ENCODE measurements around the gene B3GALT6.

The B3GALT6 gene

GRCh38 chr1:1262758-1263157, 30.7 kb downstream of the B3GALT6 start:
- DNase-seq (ENCODE audit: low read depth in 2 of 2): no peak

DNA sequence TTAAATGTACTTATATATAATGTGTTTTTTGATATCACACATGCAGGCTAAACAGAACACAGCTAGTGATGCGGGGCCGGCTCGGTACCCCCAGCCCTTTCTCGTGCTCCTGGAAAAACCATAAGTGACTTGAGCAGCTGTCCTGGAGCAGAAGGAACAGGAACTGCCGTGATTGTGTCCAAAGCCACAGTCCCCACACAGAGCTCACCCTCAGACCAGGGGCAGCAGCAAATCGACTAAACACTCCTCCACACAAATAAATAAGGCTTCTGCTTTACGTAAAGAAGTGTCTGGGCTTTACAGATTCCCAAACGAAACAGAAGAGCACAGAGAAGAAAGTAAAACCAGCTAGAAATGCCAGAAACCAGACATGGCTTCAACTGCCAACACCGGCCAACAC, 32.0 kb downstream of the B3GALT6 start:
- no peak for DNase-seq (ENCODE audit: low read depth in 2 of 2)

GRCh38 chr1:1264868-1265272, 32.8 kb downstream of the B3GALT6 start:
- no peak for DNase-seq (ENCODE audit: low read depth in 2 of 2)

DNA sequence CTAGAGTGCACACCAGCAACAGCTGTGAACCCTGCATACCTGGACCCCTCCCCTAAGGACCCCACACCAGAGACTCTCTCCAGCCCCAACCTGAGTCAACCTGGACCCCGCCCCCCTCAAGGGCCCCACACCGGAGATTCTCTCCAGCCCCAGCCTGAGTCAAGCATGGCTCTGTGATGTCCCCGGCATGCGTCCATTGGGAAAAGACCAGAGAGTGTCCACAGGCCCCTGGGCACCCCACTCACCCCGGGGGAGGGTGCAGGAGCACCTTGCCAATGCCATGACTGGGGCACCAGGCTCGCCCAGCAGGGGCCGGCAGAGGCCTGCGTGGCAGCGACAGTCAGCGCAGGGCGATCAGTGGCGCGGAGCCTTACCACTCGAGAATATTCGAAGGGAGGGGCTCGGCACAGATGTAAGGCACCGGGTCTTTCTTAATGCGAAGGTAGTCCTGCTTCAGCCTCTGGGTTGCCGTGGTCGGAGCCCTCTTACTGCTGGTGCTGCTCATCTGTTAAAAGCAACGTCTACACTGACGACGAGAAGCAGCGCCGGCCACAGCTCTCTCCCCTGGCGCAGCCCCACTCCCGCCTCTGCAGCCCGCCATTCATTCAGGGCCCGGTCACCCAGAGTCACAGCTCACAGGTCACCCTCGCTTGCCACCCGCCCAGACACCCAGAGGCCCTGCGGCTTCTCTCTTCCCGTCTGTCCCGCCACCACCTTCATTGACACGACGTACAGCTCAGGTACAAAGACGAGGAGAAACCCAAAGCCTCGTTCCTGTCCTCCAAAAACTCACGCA, 35.6 kb downstream of the B3GALT6 start:
- no peak for DNase-seq (ENCODE audit: low read depth in 2 of 2)

GRCh38 chr1:1268284-1268682, 36.2 kb downstream of the B3GALT6 start:
- DNase-seq (ENCODE audit: low read depth in 2 of 2): no peak

DNA sequence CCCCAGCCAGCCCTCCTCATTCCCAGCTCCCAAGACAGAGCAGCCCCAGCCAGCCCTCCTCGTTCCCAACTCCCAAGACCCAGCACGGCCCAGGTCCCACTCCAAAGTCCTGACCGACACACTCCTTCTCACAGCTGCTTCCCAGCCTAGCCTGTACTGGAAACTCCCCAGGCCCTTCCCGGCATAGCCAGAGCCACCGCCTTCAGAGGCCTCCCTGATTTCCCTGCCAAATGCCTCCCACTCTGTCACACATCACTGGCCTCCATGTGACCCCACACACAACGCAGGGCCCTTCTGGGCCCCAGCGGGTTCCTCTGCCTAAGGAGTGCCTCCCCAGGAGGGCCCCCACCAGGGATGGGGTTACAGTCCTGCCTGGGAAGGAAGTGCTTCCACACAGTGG, 38.8 kb downstream of the B3GALT6 start:
- DNase-seq (ENCODE audit: low read depth in 2 of 2): no peak

- DNase-seq (ENCODE audit: low read depth in 2 of 2): no peak
Measured at GRCh38 chr1:1272341-1273208, 40.5 kb downstream of the B3GALT6 start.

- no peak for DNase-seq (ENCODE audit: low read depth in 2 of 2)
Measured at GRCh38 chr1:1273209-1273511, 41.1 kb downstream of the B3GALT6 start.

GRCh38 chr1:1273512-1274298, 41.7 kb downstream of the B3GALT6 start, which contains the start of gene UBE2J2:
UBE2J2 (minus strand) TSS chr1:1273854; CDS start chr1:1267992, 5,862 bp downstream.
- DNase-seq (ENCODE audit: low read depth in 2 of 2): peak; percentile 86 to 87

DNA sequence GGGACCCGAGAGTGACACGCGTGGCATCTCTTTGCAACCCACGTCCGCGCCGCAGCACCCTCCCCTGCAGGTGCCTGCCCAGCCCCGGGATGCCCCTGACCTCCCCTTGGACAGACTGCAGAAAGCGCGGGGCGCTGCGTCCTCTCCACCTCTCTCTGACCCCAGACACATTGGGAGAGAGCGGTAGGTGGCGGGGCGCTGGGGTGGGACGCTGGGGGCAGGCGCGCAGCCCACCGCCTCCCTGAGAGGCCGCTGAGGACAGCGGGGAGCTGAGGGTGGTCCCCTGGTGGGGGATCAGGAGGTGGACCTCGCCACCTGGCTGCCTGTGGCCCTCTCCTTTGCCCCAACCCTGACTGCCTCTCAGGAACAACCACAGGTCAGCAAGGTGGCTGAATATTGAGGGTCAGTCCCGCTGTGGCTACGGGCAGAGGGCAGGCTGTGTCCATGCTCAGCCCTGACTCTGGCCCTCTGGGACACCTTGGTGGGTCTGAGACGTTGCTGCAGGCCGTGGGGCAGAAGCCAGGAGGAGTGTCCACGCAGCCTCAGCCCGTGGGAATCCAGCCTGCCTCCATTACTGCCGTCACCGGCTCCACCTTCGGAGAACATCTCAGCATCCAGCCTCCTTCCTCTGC, 42.4 kb downstream of the B3GALT6 start:
- DNase-seq (ENCODE audit: low read depth in 2 of 2): no peak

DNA sequence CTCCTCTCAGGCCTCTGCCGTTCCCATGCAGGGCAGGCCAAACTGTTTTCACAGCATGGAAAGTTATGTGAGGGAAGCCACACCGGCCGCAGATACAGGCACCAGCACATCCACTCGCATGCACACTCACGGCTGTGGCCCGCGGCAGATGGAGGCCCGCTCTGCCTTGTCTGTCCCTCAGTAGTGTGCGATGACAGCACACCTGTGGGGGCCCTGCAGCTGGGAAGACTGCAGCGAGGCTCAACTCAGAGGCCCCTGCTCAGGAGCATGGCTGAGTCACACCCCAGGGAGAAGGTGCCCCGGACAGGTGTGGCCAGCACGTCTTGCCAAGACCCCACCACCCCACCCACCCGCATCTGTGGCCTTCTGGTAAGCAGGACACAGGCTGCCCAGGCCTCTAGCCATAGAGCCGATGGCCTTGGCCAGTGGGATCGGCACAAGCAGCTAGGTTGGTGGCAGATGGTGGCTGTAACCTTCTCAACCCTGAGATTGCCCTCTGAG, 42.9 kb downstream of the B3GALT6 start:
- no peak for DNase-seq (ENCODE audit: low read depth in 2 of 2)

- DNase-seq (ENCODE audit: low read depth in 2 of 2): no peak
Measured at GRCh38 chr1:1275836-1276235, 43.8 kb downstream of the B3GALT6 start.

DNA sequence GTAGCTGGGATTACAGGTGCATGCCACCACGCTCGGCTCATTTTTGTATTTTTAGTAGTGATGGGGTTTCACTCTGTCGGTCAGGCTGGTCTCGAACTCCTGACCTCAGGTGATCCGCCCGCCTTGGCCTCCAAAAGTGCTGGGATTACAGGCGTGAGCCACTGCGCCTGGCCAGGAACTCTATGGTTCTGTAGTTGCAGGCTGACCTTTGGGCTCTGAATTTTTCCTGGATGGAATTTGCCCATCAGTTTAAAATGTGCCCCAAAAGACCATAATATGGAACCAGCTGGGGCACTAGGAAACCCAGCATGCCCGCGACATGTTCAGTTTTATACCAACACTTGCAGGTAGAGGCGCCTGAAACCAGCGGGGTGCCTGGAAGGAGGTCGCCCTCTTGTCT, 46.6 kb downstream of the B3GALT6 start:
- no peak for DNase-seq (ENCODE audit: low read depth in 2 of 2)

DNA sequence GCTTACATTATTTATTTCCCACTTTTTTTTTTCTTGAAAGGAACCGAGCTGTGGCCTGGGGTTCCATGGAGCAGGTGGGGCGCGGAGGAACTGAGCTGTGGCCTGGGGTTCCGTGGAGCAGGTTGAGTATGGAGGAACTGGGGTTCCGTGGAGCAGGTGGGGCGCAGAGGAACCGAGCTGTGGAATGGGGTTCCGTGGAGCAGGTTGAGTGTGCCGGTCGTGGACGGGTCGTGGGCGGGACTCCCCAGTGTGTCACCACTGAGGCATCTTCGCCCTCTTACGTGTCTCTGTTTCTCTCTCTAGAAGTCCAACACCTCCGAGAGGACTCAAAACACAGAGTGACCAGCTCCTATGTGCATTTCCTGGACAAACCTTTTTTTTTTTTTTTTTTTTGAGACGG, 47.0 kb downstream of the B3GALT6 start:
- DNase-seq (ENCODE audit: low read depth in 2 of 2): no peak

DNA sequence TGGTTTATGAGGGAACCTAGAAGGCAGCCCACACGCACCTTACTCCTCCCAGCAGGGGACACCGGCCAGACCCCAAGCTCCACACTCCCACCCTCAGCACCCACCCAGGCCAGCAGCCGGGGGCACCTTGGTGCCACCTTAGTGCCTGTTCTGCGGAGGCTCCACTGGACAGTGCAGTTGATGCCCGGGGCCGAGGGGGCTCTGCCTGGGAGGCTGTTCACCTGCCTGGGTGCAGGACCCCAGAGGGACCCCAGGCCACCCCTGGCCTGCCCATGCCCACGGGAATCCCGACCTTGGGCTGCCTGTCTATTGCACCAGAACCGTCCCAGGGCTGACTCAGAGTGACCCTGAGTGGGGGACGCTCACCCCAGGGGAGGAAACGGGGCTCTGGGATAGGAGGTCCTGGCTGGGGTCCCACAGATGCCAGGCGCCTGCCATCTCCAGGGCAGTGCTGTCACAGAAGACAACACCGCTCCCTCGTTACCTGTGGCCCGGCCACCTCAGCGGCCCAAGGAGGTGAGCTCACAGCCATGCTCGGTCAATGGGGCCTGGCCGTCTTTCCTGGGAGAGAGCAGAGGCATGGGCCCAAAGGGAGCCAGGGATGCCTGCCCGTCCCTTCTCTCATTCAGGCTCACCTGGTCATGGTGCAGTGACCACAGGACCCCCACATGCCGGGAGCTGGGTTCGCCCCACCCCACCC, 48.9 kb downstream of the B3GALT6 start:
- no peak for DNase-seq (ENCODE audit: low read depth in 2 of 2)

GRCh38 chr1:1281533-1282321, 49.7 kb downstream of the B3GALT6 start:
- no peak for DNase-seq (ENCODE audit: low read depth in 2 of 2)

GRCh38 chr1:1282998-1283397, 51.0 kb downstream of the B3GALT6 start:
- no peak for DNase-seq (ENCODE audit: low read depth in 2 of 2)

DNA sequence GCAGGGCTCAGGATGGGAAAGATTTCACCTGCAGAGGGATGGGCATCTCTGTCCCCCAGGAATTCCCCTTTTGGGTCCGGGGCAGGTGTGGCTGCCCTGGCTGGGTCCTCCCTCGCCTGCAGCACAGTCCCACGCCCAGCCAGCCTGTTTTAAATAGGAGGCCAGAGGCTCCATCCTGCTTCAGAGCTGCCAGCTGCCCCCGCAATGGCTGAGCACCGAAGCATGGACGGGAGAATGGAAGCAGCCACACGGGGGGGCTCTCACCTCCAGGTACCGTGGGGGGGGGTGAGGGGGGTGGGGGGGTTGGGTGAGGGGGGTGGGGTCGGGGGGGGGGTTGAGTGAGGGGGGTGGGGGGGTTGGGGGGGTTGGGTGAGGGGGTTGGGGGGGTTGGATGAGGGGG, 51.8 kb downstream of the B3GALT6 start:
- no peak for DNase-seq (ENCODE audit: low read depth in 2 of 2)
